BLaER1 (cell line): ENCODE data around the gene ASAP2.

Source experiments
- H3K27ac ChIP-seq: shearing (Covaris generic); formaldehyde crosslinking; 2 replicates; pipeline ENCODE4 v1.8.1; 2022
- H3K27me3 ChIP-seq: shearing (Covaris generic); formaldehyde crosslinking; 2 replicates; pipeline ENCODE4 v1.8.1; 2022
- H3K36me3 ChIP-seq: shearing (Covaris generic); formaldehyde crosslinking; 2 replicates; pipeline ENCODE4 v1.8.1; 2022
- H3K4me1 ChIP-seq: shearing (Covaris generic); formaldehyde crosslinking; 2 replicates; pipeline ENCODE4 v1.8.1; 2022
- H3K4me2 ChIP-seq: shearing (Covaris generic); formaldehyde crosslinking; 2 replicates; pipeline ENCODE4 v1.8.1; 2022
- H3K4me3 ChIP-seq: shearing (Covaris generic); formaldehyde crosslinking; 2 replicates; pipeline ENCODE4 v1.8.1; 2022
- H3K9ac ChIP-seq: shearing (Covaris generic); formaldehyde crosslinking; 2 replicates; pipeline ENCODE4 v1.8.1; 2022
- H3K9me3 ChIP-seq: shearing (Covaris generic); formaldehyde crosslinking; 2 replicates; pipeline ENCODE4 v1.8.1; 2022
- H4K20me1 ChIP-seq: shearing (Covaris generic); formaldehyde crosslinking; 2 replicates; pipeline ENCODE4 v1.8.1; 2022
- Cebpa-rat ChIP-seq: shearing (Covaris generic); IDR thresholded peaks from 2 replicates; pipeline ENCODE4 v1.8.1; 2022

The ASAP2 gene

GRCh38 chr2:9439536-9439935, 232.9 kb downstream of the ASAP2 start:
- Histone ChIP-seq H3K36me3 (peaks cover 91% of the 10 kb centered on the region), H3K4me2 (no peak overlapping the region)

DNA sequence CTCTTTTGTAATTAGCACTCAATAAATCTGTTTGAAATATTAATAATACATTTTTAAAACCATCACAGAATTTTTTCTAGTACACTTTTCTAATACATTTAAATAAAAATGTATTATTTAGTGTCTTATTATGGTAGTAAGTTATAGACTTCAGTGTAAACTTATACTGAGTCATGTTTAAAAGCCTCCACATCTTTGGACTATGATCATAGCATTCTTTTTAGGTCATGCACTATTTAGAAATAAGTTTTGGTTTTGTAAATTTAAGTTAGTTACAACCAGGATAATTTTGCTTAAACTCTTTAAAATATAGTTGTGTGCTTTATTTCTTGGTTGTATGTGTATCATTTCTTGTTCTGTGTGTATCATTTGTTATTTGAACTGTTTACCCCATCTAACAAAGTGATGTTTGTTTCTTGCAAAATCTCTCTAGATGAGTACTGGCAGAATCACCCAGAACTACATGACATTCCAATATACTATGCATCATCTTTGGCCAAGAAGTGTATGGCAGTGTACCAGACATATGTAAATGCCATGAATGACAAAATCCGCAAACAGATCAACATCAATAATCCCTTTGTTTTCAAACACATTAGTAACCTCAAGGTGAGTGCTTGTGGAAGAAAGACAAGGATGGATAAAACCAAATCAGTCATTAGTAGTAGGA, 233.6 kb downstream of the ASAP2 start:
- no peak for TF ChIP-seq Cebpa-rat
- peaks cover 94% of the 10 kb centered on the region for H3K36me3 ChIP-seq

More at GRCh38 chr2:9439536-9439935, 232.9 kb downstream of the ASAP2 start:
- no peak overlapping the region for H3K27ac ChIP-seq
- TF ChIP-seq Cebpa-rat: no peak
- H3K4me3 ChIP-seq: no peak overlapping the region
- H3K4me1 ChIP-seq: peaks cover 10% of the 10 kb centered on the region
- no peaks in the 10 kb centered on the region for H4K20me1 ChIP-seq
- no peaks in the 10 kb centered on the region for H3K9me3 ChIP-seq
- no peaks in the 10 kb centered on the region for H3K27me3 ChIP-seq
- no peak overlapping the region for H3K9ac ChIP-seq

DNA sequence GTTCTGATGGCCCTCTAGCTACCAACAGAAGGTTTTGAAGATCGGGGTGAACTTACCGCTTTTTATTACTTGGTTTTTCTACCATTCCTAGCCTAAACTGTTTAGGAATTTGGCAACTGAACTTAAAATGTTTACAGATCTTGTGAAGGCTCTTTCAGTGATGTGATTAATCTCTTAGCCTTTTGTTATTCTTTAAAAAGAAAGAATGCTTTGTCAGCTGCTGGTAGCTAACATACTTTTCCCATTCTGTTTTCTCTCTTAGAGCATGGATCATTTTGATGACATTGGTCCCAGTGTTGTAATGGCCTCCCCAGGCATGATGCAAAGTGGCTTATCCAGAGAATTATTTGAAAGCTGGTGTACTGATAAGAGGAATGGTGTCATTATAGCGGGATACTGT, 234.9 kb downstream of the ASAP2 start:
- H3K36me3 ChIP-seq: peaks cover 95% of the 10 kb centered on the region
- no peak overlapping the region for H3K4me3 ChIP-seq
- no peaks in the 10 kb centered on the region for H3K27me3 ChIP-seq
- no peaks in the 10 kb centered on the region for H3K9me3 ChIP-seq
- no peak overlapping the region for H3K9ac ChIP-seq
- H3K4me1 ChIP-seq: no peaks in the 10 kb centered on the region
- no peak overlapping the region for H3K27ac ChIP-seq
- TF ChIP-seq Cebpa-rat: no peak
- no peak overlapping the region for H3K4me2 ChIP-seq
- no peaks in the 10 kb centered on the region for H4K20me1 ChIP-seq

More for the DNA sequence above, 233.6 kb downstream of the ASAP2 start:
- H3K4me1 ChIP-seq: peaks cover 3% of the 10 kb centered on the region
- H3K4me2 ChIP-seq: no peak overlapping the region
- no peak overlapping the region for H3K9ac ChIP-seq
- no peaks in the 10 kb centered on the region for H3K27me3 ChIP-seq
- H3K27ac ChIP-seq: no peak overlapping the region
- H3K4me3 ChIP-seq: no peak overlapping the region
- H4K20me1 ChIP-seq: no peaks in the 10 kb centered on the region
- H3K9me3 ChIP-seq: no peaks in the 10 kb centered on the region

DNA sequence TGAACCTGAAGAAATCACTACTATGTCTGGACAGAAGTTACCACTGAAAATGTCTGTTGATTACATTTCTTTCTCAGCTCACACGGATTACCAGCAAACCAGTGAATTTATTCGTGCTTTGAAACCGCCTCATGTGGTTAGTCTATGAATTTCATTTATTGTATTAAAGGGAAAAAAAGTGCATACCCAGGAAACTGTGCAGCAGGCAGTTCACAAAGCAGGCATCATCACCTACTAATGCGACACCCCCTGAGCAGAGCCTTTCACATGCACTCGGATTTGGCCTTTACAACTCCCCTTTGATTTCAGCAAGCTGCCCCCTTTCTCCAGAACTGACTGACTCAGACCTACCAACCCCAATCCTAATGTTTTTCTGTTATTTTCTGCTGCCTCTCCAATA, 236.9 kb downstream of the ASAP2 start:
- TF ChIP-seq Cebpa-rat: no peak
- H3K9ac ChIP-seq: no peak overlapping the region
- H3K4me2 ChIP-seq: no peak overlapping the region
- H3K4me1 ChIP-seq: no peaks in the 10 kb centered on the region
- no peaks in the 10 kb centered on the region for H3K27me3 ChIP-seq
- H3K27ac ChIP-seq: no peak overlapping the region
- H4K20me1 ChIP-seq: no peaks in the 10 kb centered on the region
- H3K36me3 ChIP-seq: peaks cover 95% of the 10 kb centered on the region
- H3K4me3 ChIP-seq: no peak overlapping the region
- no peaks in the 10 kb centered on the region for H3K9me3 ChIP-seq

DNA sequence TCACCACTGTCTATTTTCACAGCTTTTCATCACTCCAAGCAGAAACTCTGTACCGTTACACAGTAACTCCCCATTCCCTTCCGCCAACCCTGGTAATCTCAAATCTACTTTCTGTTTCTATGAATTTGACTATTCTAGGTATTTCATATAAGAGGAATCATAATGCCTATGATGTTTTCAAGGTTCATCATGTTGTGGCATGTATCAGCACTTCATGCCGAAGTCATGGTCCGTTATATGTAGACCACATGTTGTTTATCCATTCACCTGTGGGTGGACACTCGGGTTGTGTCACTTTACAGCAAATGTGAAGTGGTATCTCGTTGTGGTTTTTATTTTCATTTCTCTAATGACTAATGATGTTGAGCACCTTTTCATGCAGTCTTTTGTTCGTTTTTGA, 238.5 kb downstream of the ASAP2 start:
- Histone ChIP-seq H3K27ac (no peak overlapping the region), H3K4me2 (no peak overlapping the region), H3K36me3 (peaks cover 97% of the 10 kb centered on the region), H3K4me1 (no peaks in the 10 kb centered on the region), H3K9me3 (no peaks in the 10 kb centered on the region), H3K4me3 (no peak overlapping the region), H3K9ac (no peak overlapping the region), H4K20me1 (no peaks in the 10 kb centered on the region), H3K27me3 (no peaks in the 10 kb centered on the region)
- TF ChIP-seq Cebpa-rat: no peak

- Histone ChIP-seq H3K36me3 (peaks cover 98% of the 10 kb centered on the region), H3K9me3 (no peaks in the 10 kb centered on the region), H3K27me3 (no peaks in the 10 kb centered on the region), H3K4me3 (no peak overlapping the region), H4K20me1 (no peaks in the 10 kb centered on the region), H3K4me2 (no peak overlapping the region), H3K9ac (no peak overlapping the region), H3K4me1 (no peaks in the 10 kb centered on the region), H3K27ac (no peak overlapping the region)
- TF ChIP-seq Cebpa-rat: no peak
These were observed 244.6 kb downstream of the ASAP2 start for GRCh38 chr2:9451231-9451630.
